Gastrocnemius medialis (tissue), 4 donors: ENCODE data around the gene CAPN8. TPM values are rescaled to one million over a fixed set of nuclear protein-coding genes. Genes with fewer than 3 reads are reported as not detected.
A peak's percentile ranks its signal among the peaks of the same experiment; 100 is the strongest.

Experiments used
- ATAC-seq, 2 donors: fragments of 150-250 bp; one replicate each; pipeline ENCODE4 v1.9.1; 2016
- DNase-seq, 2 donors: peaks; one replicate each; pipeline ENCODE4 v3.0.0-alpha.2; 2019
- H3K27ac ChIP-seq, 4 donors: fragments of 200-600 bp; sonication (generic); 1 replicate in 1 of 4; 2 replicates in 3 of 4; pipeline ENCODE4 v1.5.1; 2016 to 2018; ENCODE audit warnings: mild to moderate bottlenecking in 2 of 4, moderate library complexity in 1 of 4
- H3K27me3 ChIP-seq, 3 donors: fragments of 200-600 bp; sonication (generic) in 2 of 3; 1 replicate in 1 of 3; 2 replicates in 2 of 3; pipeline versions ENCODE4 v1.5.1 to v1.6.0; 2016 to 2019; ENCODE audit warnings: mild to moderate bottlenecking in 1 of 3, moderate library complexity in 1 of 3
- H3K36me3 ChIP-seq, 2 donors: fragments of 200-600 bp; sonication (generic) in 1 of 2; one replicate each; pipeline ENCODE4 v1.5.1; 2017 to 2018
- H3K4me1 ChIP-seq, 2 donors: fragments of 200-600 bp; sonication (generic) in 1 of 2; one replicate each; pipeline ENCODE4 v1.5.1; 2016 to 2017; ENCODE audit warnings: mild to moderate bottlenecking in 2 of 2
- H3K4me3 ChIP-seq, 4 donors: fragments of 200-600 bp; sonication (generic) in 3 of 4; 1 replicate in 1 of 4; 2 replicates in 3 of 4; pipeline ENCODE4 v1.5.1; 2016 to 2019; ENCODE audit warnings: mild to moderate bottlenecking in 2 of 4
- H3K9me3 ChIP-seq, 3 donors: fragments of 200-600 bp; sonication (generic) in 2 of 3; 1 replicate in 1 of 3; 2 replicates in 2 of 3; pipeline ENCODE4 v1.5.1; 2016 to 2019
- POLR2A ChIP-seq, 2 donors: fragments of 450-650 bp; IDR thresholded peaks; one replicate each; pipeline ENCODE4 v1.6.1; 2017; ENCODE audit warnings: antibody characterized with exemption in 2 of 2, mild to moderate bottlenecking in 2 of 2, moderate library complexity in 2 of 2
- in situ Hi-C, 4 donors: fragments of 200-750 bp; cut with MboI; loops; one replicate each; pipeline versions ENCODE4 v1.15.0 to v1.8.0; 2017; ENCODE audit warnings: low sequenced_read_pairs in 4 of 4
- intact Hi-C: fragments of 100-400 bp; cut with DNase I; formaldehyde crosslinking; loops from one replicate; pipeline ENCODE4 v1.15.1; 2023; ENCODE audit warnings: low total_unique reads
- total RNA-seq, 4 donors: library from RNA; depleted of rRNA; stranded (reverse); fragments of >200 nt; gene quantifications; one replicate each; pipeline versions ENCODE4 v1.1.0 to v1.2.3, GENCODE V29; 2016
- TF ChIP-seq, protein P1 (sequence below), 5 experiments: fragments of 450-650 bp in 3 of 5; fragments of 200-600 bp in 2 of 5; sonication (generic) in 2 of 5; IDR thresholded peaks in 4 of 5; conservative IDR thresholded peaks in 1 of 5; 1 replicate in 4 of 5; 2 replicates in 1 of 5; pipeline ENCODE4 v1.5.1; 2016 to 2019; ENCODE audit warnings: antibody characterized with exemption in 5 of 5, mild to moderate bottlenecking in 3 of 5, moderate library complexity in 3 of 5

CAPN8 gene
- total RNA-seq, 4 donors from 2014 or later = 0.46 to 0.85 TPM; not detected in 2

DNA sequence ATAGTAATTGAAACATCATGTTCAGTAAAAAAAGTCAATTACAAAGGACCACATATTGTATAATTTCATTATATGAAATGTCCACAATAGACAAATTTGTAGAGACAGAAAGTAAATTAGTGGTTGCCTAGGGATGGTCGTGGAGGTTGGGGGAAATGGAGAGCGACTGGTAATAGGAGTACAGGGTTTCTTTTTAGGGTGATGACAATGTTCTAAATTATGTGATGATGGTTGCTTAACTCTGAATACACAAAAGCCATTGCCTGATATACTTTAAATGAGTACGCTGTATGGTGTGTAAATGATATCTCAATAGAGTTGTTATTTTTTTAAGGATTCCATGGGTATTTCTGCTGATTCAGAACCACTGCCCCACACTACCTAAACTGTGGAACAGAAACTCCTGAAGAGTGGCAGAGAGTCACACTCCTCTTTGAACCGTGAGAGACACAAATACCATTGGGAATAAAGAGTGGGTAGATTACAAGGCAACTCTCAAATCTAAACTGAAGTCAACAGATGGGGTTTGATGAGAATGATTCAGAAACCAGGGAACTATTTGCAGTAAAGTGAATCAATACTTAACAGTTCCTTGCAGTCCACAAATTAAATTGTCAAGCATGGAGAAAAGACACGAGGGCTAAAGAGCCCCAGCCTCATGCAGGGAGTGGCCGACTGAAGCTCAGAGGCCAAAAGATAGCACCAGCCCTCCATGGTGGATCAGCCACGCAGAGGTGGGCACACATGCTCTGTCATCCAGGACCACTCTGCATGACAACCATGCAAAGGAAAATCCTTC, 118.0 kb downstream of the CAPN8 start:
- TF ChIP-seq, protein P1, sequence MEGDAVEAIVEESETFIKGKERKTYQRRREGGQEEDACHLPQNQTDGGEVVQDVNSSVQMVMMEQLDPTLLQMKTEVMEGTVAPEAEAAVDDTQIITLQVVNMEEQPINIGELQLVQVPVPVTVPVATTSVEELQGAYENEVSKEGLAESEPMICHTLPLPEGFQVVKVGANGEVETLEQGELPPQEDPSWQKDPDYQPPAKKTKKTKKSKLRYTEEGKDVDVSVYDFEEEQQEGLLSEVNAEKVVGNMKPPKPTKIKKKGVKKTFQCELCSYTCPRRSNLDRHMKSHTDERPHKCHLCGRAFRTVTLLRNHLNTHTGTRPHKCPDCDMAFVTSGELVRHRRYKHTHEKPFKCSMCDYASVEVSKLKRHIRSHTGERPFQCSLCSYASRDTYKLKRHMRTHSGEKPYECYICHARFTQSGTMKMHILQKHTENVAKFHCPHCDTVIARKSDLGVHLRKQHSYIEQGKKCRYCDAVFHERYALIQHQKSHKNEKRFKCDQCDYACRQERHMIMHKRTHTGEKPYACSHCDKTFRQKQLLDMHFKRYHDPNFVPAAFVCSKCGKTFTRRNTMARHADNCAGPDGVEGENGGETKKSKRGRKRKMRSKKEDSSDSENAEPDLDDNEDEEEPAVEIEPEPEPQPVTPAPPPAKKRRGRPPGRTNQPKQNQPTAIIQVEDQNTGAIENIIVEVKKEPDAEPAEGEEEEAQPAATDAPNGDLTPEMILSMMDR (IDR thresholded peaks at IDR 0.05 in 4 of 5, conservative IDR thresholded peaks at IDR 0.05 in 1 of 5) = no peak
- TF ChIP-seq POLR2A (IDR thresholded peaks at IDR 0.05) = no peak
- DNase-seq = no peak
- Histone ChIP-seq H3K4me1 (peaks cover 0 to 4% of the 10 kb centered on the region in 2 donors), H3K27ac (no peak overlapping the region), H3K36me3 (no peaks in the 10 kb centered on the region), H3K27me3 (no peaks in the 10 kb centered on the region), H3K9me3 (no peaks in the 10 kb centered on the region), H3K4me3 (no peak overlapping the region)
- intact Hi-C loops = no loop called here
- in situ Hi-C loops = no loop called here
- ATAC-seq = peak; percentile 58 to 77

DNA sequence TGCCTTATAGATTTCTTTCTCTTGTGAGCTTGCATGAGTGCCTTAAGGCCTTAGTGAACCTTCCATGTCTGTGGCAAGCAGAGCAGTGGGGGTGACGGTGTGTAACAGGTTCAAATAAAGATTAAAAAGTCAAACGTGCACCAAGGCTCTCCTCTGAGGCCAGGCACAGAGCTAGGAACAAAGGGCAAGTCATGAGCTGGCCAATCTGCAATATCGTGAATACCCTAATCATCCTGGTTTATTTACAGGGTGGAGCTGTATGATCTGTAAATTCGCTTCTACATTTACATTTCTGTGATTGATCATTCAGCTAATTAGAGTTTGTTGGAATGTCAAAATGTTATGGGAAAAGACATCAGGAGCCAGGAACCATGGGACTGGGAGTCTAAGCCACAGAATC, 120.2 kb downstream of the CAPN8 start:
- no peak for DNase-seq

DNA sequence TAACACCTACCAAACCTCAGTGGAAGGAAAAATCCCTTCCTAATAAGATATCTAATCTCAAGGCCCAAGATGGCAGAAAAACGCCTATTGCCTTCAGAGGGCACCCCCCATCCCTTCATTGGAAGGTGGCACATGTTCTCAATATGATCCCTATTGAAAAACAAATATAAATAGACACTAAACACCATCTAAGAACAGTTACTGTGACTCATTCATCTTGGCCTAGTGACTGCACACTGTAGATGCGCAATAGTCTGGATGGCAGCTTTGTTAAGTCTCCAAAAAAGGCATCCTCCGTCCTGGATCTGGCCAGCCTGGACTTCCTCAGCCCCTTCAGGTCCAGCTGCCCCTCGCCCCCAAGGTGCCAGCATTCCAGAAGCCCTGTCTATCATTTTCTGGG, 121.9 kb downstream of the CAPN8 start:
- TF ChIP-seq POLR2A (IDR thresholded peaks at IDR 0.05) = no peak
- TF ChIP-seq, protein P1 (IDR thresholded peaks at IDR 0.05 in 4 of 5, conservative IDR thresholded peaks at IDR 0.05 in 1 of 5) = no peak
- no peaks in the 10 kb centered on the region for H3K36me3 ChIP-seq
- intact Hi-C loops = no loop called here
- in situ Hi-C loops = no loop called here
- DNase-seq (peak in 1 of 2 donors; percentile 23), ATAC-seq (peak; percentile 91 to 94)
- no peak overlapping the region for H3K4me3 ChIP-seq
- H3K27me3 ChIP-seq = no peaks in the 10 kb centered on the region
- peaks cover 0 to 4% of the 10 kb centered on the region in 2 donors for H3K4me1 ChIP-seq
- H3K27ac ChIP-seq = peak overlapping the region; percentile 37 to 68 (median 50)
- H3K9me3 ChIP-seq = no peaks in the 10 kb centered on the region

More for the DNA sequence above, 120.2 kb downstream of the CAPN8 start:
- Histone ChIP-seq H3K27me3 (no peaks in the 10 kb centered on the region), H3K4me1 (peaks cover 0 to 4% of the 10 kb centered on the region in 2 donors), H3K9me3 (no peaks in the 10 kb centered on the region), H3K27ac (no peak overlapping the region), H3K4me3 (no peak overlapping the region), H3K36me3 (no peaks in the 10 kb centered on the region)
- in situ Hi-C loops (no loop called here), intact Hi-C loops (no loop called here)
- TF ChIP-seq, protein P1 (IDR thresholded peaks at IDR 0.05 in 4 of 5, conservative IDR thresholded peaks at IDR 0.05 in 1 of 5) = no peak
- no peak for TF ChIP-seq POLR2A (IDR thresholded peaks at IDR 0.05)
- no peak for ATAC-seq

DNA sequence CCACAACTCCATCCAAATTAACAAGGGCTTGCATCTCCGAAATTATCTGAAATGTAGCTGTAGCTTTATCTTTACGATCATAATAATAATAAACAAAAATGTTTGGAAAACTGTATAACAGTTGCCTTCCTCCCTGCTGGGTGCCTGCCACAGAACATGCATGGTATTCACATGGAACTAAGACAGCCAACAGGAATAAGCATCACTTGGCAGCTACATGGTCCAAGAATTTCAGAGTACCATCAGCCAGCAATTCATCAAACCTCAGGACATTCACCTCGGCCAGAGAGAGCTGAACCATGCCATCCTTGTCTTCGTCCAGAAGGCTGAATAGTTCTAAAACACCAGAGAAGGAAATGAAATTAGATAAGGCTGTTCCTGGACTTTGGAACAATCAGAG, 122.7 kb downstream of the CAPN8 start:
- in situ Hi-C loops (no loop called here), intact Hi-C loops (no loop called here)
- H3K27me3 ChIP-seq = no peaks in the 10 kb centered on the region
- DNase-seq = no peak
- ATAC-seq = peak in 1 of 2 donors; percentile 56
- H3K27ac ChIP-seq = peak overlapping the region; percentile 37 to 68 (median 50)
- no peak overlapping the region for H3K4me3 ChIP-seq
- H3K36me3 ChIP-seq = no peaks in the 10 kb centered on the region
- H3K4me1 ChIP-seq = peaks cover 0 to 4% of the 10 kb centered on the region in 2 donors
- TF ChIP-seq POLR2A (IDR thresholded peaks at IDR 0.05) = no peak
- TF ChIP-seq, protein P1 (IDR thresholded peaks at IDR 0.05 in 4 of 5, conservative IDR thresholded peaks at IDR 0.05 in 1 of 5) = no peak
- H3K9me3 ChIP-seq = no peaks in the 10 kb centered on the region
